ENCODE data around the gene CHMP5.

CHMP5 gene

DNA sequence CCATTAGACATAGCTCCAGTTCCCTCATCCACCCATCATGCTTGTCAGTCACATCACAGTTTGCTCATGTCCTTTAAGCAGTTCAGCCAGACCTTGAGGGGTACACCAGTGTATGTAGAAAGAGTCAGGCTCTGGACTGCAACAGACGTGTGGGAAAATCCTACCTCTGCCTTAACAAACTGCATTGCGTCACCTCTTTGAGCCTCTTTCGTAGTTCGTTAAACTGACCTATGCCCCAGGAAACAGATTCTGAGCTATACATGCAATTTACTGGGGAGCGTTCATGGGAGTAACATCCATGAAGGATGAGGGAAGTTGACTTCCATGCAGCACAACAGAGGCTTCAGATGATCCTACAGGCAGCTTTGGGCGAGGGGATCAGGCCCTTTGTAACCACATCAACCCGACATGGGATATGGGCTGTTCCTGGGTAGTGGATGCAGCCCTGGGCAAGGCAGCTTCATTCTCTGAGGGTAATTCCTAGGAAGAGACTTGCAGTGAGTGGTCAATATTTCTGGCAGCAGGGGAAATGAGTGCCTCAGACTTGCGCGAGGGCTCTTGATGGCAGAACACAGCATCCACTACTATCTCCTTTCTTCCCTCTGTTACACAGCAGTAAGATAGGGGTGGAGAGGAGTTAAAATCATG lies 20.6 kb upstream of the CHMP5 start:
- no peak for DNase-seq (ENCODE audit: low read depth)

DNA sequence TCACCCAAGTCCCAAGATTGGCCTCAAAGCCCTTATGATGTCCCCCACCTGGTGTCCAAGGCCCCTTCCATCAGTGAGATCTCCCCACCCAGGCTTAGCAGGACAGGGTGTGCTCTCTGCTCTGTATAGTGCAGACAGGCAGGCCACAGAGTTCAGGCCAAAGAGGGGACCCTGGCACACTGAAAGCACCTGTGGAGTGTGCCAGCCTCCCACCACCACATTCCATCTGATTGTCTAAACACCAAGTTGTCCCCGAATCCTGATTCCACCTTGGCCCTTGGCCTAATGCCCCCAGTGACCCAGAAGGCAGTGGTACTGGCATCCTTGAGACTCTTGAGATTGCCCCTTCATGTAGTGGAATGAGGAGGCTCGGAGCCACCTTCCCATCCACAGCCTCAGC lies 19.5 kb upstream of the CHMP5 start:
- no peak for DNase-seq (ENCODE audit: low read depth)

DNA sequence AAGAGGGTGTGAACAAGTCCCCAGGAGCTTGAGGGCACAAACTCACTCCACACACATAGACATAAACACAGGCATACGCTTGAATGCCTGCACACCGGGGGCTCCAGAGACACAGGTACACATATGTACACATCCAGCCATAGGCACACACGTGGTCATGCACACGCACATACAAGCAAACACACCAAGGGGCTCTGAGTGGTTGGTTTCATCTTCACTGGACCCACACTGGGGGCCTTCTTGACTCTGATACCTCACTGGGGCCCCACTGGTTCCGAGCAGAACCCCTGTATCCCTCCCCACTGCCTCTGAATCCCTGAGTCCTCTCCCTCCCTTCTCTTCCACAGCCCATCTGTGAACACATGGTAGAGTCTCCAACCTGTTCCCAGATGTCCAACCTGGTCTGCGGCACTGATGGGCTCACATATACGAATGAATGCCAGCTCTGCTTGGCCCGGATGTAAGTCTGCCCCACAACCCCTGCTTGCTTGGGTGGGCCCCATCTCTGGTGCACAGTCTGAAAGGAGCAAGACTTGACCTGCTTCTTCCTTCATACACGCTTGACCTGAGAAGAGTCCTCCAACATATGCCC lies 18.5 kb upstream of the CHMP5 start:
- no peak for DNase-seq (ENCODE audit: low read depth)

DNA sequence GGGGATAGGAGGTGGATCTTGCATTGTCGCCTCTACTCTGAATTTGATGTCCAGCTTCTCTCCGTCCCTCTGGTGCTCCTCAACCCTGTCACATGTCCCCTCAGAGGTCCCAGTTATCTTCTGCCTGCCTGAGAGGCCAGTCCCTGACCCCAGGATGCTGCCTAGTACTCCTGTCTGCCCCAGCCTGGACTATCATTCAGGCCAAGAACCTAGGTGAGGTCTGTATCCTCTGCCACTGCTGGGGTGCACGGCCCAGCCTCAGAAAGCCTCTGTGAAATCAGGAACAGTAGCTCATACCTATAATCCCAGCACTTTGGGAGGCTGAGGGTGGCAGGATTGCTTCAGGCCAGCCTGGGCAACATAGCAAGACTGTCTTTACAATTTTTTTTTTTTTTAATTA lies 16.2 kb upstream of the CHMP5 start:
- no peak for DNase-seq (ENCODE audit: low read depth)

DNA sequence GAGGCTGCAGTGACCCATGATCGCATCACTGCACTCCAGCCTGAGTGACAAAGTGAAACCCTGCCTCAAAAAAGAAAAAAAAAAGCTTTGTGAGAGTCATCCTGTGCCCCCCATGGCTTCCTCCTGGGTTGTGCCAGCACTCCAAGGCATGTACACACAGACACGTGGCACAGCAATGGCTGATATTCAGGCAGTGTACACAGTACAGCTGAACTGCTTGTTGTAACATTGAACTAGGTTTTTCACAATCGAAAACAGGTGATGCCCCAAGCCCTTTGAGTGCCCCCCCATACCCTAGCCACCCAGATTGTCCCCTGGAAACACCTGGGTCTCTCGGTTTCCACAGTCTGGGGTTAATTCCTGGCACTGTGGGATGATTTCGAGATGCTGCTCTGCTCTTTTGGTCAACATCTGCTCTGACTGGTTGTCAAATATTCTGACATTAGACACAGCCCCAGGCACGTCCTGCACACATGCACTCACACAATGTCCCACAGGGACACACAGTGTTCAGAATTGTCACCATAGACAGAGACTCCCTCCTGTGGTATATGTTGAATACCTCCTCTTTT lies 15.7 kb upstream of the CHMP5 start:
- DNase-seq (ENCODE audit: low read depth): no peak

DNA sequence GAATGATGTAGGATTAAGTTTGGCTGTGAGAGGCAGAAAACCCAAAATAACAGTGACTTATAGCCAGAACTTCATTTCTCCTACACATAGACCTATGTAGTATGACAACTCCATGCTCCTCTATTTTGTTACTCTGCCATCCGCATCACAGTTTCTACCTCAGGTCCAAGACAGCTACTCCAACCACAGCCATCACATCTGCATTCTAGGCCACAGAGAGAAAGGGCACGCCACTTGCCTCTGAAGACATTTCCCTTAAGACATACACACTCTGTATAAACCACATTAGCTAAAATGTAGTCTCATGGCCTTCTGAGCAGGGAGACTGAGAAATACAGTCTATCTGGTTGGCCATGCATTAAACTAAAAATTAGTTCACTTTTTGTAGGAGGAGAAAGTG lies 14.9 kb upstream of the CHMP5 start:
- no peak for DNase-seq (ENCODE audit: low read depth)

DNA sequence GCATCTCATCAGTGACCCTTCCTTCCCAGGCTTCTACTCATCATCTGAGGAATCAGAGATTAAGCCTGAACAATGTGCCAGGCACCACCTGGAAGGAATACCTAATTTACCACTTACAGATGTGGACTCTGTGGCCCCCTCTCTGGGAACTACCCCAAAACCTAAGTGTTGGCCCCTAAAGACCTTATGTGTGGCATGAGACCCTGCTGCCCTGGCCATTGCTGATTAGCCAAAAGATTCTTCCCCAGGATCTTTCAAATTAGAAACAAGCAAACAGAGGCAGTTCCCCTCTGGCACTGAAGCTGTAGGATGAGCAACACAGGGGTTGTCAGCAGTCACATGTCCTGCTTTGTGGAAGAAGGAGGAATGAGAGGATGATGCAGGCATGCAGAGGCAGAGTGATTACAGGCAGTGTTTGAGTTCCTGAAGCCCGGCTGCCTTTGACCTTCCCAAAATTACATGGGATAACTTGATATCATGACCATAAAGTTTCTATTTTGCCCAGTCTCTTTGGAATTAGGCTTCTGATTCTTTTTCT lies 14.3 kb upstream of the CHMP5 start:
- no peak for DNase-seq (ENCODE audit: low read depth)

DNA sequence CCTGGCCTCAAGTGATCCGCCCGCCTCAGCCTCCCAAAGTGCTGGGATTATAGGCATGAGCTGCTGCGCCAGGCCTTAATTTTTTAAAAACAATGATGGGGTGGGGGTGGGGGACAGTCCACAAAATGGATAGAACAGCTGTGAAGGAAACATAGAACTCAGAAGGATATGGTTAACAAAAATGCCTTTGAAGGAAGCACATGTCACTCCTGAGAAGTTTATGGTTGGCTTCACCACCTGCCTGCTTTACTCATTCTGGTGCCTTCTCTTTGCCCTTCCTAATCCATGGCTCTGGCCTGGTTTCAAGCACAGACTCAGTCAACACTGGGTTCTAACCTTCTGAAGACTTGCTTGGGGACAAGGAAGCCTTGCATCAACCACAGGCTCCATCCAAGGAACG lies 10.6 kb upstream of the CHMP5 start:
- DNase-seq (ENCODE audit: low read depth): no peak

DNA sequence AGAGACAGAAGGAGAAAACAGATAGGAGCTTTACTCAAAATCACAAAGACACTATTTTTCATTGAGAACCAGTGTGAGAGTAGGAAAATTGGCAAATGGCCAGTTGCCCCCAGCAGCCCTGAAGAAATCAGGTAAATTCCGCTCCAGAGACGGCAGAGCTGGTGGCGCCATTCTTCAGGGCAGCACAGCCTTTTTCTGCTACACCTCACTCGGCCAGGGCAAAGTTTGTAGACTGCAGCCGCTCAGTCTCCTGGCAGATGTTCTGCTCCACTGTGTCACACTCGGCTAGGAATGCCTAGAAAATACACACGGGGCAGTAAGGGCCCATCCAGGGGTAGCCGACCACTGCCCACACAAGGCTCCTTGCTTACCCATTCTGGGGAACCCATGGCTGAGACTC lies 9.8 kb upstream of the CHMP5 start:
- DNase-seq (ENCODE audit: low read depth): no peak

DNA sequence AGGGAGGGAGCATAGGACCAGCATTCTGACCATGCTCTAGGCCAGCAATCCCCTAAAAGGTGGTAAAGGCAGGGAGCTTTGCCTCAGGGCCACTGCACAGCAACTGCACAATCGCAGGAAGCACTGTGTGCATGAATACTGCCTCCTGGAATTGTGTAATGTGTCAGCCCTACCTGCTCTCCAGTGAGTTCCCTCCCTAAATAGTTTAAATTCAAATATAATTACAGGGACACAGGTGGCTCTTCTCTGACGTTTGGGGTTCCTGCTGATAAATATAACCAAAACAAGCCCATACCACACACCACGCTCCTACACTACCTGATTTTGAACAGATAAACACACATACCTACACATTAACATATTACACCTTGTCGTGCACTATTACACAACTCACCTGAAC lies 9.4 kb upstream of the CHMP5 start:
- DNase-seq (ENCODE audit: low read depth): no peak

DNA sequence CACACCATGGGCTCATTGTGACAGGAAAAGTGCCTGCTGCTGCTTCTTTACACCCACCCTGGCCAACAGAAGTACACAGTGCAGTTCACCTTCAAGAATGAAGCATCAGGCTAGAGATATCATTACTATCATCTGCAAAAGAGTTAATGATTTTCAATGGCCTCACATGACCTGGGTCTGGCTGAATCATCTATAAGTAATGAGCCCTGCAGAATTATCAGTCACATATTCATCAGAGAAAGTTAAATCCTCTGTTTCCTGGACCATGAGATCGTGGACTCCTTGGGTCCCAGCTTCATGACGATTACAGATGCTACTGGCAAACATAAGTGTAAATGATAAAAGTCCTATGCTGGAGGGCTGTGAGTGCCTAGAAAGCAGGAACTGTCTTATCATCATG lies 8.6 kb upstream of the CHMP5 start:
- no peak for DNase-seq (ENCODE audit: low read depth)

DNA sequence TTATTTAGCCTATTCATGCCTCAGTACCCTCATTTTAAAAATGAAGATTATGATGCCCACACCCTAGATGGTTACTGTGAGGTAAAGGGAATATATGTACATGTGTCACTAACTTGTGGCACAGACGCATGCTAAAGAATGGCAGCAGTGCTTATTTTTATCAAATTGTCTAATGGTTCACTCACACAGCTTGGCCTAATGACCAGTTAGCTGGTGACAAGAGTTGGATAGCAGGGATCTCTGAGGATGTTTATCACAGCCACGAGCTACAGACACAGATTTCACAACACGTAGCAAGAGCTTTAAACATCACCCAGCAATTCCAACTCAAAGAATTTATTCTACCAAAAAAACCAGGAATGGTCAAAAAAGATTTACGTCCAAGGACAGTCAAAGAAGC lies 7.6 kb upstream of the CHMP5 start:
- DNase-seq (ENCODE audit: low read depth): no peak

DNA sequence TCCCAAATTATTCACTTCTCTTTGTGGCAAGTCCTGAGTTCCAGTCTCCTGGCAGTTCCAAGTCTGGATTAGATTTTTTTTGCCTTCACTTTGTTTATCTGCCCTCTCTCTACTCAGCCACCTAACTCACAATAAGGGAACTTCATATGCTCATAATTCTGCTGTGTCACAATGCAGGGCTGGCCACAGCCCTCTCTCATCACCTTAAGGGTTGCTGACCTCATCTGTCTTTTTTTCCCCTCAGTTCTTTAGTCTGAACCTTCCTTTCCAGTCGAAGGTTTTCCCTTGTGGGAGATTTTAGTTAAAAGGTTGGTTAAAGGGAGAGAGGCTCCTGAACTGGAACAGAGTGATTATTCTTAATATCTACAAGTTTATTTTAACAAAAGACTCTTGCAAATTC lies 4.5 kb upstream of the CHMP5 start:
- DNase-seq (ENCODE audit: low read depth): no peak

DNA sequence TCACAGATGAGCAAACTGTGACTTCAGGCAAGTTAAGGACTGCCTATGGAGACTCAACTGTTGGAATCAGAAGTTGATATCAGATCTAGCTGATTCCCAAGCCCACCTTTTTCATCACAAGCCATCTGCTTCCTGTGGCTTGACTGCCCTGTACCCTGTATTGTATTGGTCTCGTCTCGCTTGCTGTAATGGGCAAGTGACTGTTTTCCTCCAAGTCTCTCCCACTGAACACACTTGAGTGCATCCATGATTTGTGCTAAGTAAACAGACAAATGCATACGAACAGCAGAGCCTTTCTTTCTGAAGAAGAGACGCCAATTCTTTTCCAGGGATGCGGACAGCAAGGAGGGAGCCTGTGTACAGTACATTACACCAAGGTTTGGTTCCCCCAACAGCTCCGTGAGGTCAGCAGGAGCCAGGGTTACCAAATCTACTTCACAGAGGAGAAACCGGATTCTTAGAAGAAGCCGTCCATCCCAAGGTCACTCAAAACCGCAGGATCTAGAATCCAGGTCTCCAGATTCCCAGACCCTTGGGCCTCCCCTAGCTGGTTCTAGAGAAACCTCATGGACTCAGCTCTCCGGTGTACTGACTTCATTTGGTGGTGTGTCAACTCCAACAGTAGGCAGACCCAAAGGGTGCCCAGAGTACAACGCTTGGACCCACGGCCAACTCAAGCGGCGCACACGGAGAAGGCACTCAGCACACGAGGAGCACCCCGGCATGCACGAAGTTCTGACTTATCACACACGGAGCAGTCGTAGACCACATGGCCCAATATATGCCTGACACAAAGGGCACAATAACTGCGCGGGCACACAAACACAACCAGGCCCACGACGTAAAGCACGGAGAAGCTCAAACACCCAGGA lies 1.5 kb upstream of the CHMP5 start:
- no peak for DNase-seq (ENCODE audit: low read depth)

DNA sequence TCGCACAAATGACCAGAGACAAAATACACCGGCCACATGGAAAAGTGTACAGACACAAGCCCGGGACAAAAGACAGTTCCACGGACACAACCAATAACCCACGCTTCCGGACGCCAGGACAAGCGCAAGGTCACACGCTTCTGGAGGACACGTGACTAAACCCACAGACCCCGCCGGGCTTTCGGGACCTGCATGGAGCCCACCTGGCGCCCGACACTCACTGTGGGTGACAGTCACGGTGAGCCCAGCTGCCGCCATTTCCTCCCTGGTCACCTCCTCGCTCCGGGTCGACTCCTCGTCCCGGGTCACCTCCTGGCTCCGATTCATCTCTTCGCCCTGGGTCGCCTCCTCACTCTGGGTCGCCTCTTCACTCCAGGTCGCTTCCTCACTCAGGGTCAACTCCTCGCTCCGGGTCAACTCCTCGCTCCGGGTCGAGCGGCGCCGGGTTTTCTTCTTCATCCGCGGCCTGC lies 811 bp upstream of the CHMP5 start:
- no peak for DNase-seq (ENCODE audit: low read depth)

DNA sequence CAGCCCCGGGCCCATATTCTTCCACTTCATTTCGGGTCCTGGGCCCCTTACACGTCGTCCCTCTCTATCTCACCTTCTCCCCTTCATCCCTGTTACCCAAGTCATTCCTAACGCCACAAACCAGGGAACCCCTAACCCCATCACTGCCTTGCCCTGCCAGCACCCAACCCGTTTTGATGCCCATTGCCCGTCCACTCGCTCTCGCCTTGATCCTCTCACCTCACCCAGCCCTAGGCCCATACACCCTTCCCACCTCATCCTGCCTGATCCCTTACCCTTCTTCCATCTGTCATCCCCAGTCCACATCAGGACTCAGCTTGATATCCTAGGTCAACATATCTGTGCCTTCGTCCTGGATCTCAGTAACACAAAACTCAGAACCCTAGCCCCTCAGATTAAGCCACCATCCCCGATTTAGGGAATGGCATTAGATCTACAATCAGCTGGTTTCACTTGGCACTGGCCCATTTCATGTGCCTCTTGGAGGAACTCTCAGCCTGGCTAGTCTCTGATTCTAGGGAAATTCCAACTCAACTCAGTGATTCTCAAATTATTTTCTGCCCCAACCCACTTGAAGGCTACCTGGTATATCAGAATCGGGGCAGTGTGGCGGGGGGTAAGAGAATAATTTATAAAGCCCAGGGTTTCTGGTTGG lies 489 bp downstream of the CHMP5 start:
- no peak for DNase-seq (ENCODE audit: low read depth)

DNA sequence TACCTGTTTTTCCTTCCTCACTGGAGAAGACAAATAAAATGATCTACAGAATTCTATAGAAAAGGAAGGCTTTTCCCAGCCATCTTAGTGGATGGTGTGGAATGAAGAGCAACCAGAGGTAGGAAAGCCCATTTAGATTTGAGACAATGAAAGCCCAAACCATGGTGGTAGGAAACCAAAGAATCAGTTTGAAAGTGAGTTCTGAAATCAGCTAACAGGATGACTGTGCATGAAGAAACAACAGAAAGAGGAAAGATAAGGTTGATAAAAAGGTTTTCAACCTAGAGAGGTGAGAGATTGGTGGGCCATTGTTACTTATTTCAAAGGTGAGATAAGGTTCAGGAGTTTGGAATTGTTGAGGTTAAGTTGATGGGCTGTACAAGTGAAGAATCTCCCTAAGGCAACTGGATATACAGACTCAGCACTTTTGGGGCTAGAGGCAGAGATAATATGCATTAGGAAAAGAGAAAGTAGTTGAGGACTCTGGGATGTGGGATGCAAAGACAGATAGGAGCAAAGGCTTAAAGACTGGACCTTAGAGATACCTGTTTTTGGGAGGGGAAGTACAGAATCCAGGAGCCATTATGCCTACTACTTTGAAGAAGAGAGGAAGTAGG lies 2.4 kb downstream of the CHMP5 start:
- no peak for DNase-seq (ENCODE audit: low read depth)

DNA sequence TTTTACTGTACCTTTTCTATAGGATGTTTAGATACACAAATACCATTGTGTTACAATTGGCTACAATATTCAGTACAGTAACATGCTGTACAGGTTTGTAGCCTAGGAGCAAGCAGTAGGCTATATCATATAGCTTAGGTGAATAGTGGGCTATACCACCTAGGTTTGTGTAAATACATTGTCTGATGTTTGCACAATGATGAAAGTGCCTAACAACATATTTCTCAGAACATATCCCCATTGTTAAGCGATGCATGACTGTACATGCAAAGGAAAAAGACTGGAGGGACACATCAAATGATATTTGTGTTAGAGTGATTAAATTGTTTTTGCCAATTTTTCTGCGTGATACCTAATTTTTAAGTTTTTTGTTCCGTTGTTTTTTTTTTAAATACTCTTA lies 5.3 kb downstream of the CHMP5 start:
- no peak for DNase-seq (ENCODE audit: low read depth)

DNA sequence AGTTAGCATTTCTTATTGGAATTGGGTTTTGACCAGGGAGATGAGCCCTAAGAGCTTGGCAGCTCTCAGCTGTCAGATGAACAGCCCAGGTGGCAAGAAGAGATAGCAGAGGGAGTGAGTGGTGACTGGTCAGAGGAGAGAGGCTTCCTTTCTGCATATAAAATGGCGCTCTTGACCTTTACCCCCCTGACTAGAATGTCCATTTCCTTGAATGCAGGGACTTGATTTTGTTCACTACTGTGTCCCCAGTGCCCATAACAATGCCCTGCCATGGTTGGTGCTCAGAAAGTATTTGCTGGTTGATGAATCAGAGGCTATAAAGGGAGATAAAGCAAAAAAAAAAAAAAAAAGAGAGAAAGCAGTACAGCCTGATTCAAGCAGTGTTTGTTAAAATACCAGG lies 7.2 kb downstream of the CHMP5 start:
- DNase-seq (ENCODE audit: low read depth): no peak

DNA sequence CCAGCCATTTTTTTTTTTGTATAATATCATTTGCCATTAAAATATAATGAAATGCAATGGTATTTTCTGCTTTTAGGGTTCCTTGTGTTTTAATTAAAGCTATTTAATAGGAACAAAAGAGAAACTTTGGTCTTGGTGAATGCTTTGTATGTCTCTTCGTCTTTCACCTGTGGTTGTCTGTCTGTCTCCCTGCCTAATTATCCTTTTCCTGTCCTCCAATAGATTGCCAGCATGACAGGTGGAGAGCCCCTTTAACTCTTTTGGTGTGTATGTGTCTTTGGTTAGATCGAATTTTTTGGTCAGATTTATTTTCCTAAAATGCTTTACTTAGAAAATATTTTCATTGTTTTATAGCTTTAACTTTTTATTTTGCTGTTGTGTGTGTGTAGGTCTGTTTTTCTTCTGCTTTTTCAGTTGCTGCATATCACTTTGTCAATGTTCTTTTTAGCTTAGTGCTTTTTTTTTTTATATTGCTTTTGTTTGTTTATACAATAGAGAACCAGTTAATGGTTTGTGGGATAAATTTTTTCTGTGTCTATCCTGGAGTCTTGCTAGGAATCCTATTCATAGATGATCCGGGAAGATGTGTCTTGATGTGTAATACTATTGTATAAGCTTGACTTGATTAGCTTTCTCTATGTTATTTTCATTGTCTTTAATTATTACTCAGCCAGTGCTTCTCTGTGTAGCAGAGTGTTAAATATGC lies 8.6 kb downstream of the CHMP5 start:
- DNase-seq (ENCODE audit: low read depth): no peak

DNA sequence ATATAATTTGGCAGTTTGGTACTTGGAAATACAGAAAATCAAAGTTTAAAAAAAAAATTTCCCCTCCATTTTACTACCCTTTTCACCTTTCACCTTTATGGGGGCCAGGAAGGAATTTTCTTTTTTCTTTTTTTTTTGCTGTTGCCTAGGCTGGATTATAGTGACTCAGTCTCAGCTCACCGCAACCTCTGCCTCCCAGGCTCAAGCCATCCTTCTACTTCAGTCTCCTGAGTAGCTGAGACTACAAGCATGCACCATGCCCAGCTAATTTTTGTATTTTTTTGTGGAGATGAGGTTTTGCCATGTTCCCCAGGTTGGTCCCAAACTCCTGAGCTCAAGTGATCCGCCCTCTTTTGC lies 9.1 kb downstream of the CHMP5 start:
- DNase-seq (ENCODE audit: low read depth): no peak

Measured in activated gamma-delta T cell treated with anti-CD3 and anti-CD28 coated beads, Interleukin-2, amount 50 U/mL, for 16 hours (primary cell).